HG03354 (cell line): ENCODE results near the gene SFXN5.
"Not testable (repeated sequence)": the region's sequence is repeated elsewhere in the genome, so short reads cannot be mapped to it uniquely, and the experiment has no call there.

Source experiments
- ATAC-seq: cut with Tn5 transposase; IDR thresholded peaks from one replicate; pipeline ENCODE4 v1.9.1; 2021; ENCODE audit warnings: mild to moderate bottlenecking; ENCODE audit not compliant: unreplicated experiment, poor library complexity, severe bottlenecking

SFXN5 gene

GRCh38 chr2:73103018-73103542 is 31.6 kb upstream of the SFXN5 start:
- ATAC-seq, result no peak

- ATAC-seq, result no peak
These were observed 30.2 kb upstream of the SFXN5 start for GRCh38 chr2:73101626-73102256.

GRCh38 chr2:73100956-73101355 is 29.4 kb upstream of the SFXN5 start:
- ATAC-seq, result no peak

- no peak for ATAC-seq
These were observed 28.0 kb upstream of the SFXN5 start for GRCh38 chr2:73099486-73099885.

GRCh38 chr2:73095910-73096309 is 24.4 kb upstream of the SFXN5 start:
- no peak for ATAC-seq

- ATAC-seq, result not testable (repeated sequence)
These were observed 22.2 kb upstream of the SFXN5 start for GRCh38 chr2:73093601-73094218.

GRCh38 chr2:73092146-73092783 is 20.8 kb upstream of the SFXN5 start:
- ATAC-seq, result no peak

- no peak for ATAC-seq
These were observed 20.2 kb upstream of the SFXN5 start for GRCh38 chr2:73091696-73092095.

- ATAC-seq, result no peak
These were observed 19.7 kb upstream of the SFXN5 start for GRCh38 chr2:73091164-73091563.

- no peak for ATAC-seq
These were observed 17.9 kb upstream of the SFXN5 start for GRCh38 chr2:73089270-73090030.

GRCh38 chr2:73088703-73089102 is 17.2 kb upstream of the SFXN5 start:
- ATAC-seq, result no peak

GRCh38 chr2:73088211-73088610 is 16.7 kb upstream of the SFXN5 start:
- no peak for ATAC-seq

- no peak for ATAC-seq
These were observed 15.8 kb upstream of the SFXN5 start for GRCh38 chr2:73087311-73087710.

GRCh38 chr2:73085691-73086090 is 14.2 kb upstream of the SFXN5 start:
- peak; percentile 94 for ATAC-seq

GRCh38 chr2:73084971-73085370 is 13.5 kb upstream of the SFXN5 start:
- ATAC-seq, result no peak

- ATAC-seq, result no peak
These were observed 12.6 kb upstream of the SFXN5 start for GRCh38 chr2:73083886-73084800.

- no peak for ATAC-seq
These were observed 11.3 kb upstream of the SFXN5 start for GRCh38 chr2:73082523-73083410.

GRCh38 chr2:73081181-73081671 is 9.7 kb upstream of the SFXN5 start:
- ATAC-seq, result no peak
